Body of pancreas (tissue), 4 donors: ENCODE data around the gene MFAP4. TPM values are rescaled to one million over a fixed set of nuclear protein-coding genes. Genes with fewer than 3 reads are reported as not detected.

Source experiments
- ATAC-seq: fragments of 150-250 bp; one replicate; pipeline ENCODE4 v1.9.1; 2016
- DNase-seq, 4 donors: peaks; one replicate each; pipeline ENCODE4 v3.0.0-alpha.2; 2019
- H3K27ac ChIP-seq, 4 donors: fragments of 200-600 bp; sonication (generic); 1 replicate in 3 of 4; 2 replicates in 1 of 4; pipeline versions ENCODE4 v1.5.1 to v1.6.1; 2016 to 2019; ENCODE audit warnings: mild to moderate bottlenecking in 1 of 4, mixed read lengths in 1 of 4, moderate library complexity in 1 of 4
- H3K27me3 ChIP-seq, 2 donors: fragments of 200-600 bp; sonication (generic); one replicate each; pipeline ENCODE4 v1.6.0; 2016; ENCODE audit warnings: mild to moderate bottlenecking in 1 of 2
- H3K36me3 ChIP-seq, 2 donors: fragments of 200-600 bp; sonication (generic); replicated peaks in 1 of 2; 2 replicates each; pipeline ENCODE4 v1.5.1; 2016; ENCODE audit warnings: low read depth in 2 of 2; ENCODE audit not compliant: insufficient read depth in 1 of 2
- H3K4me1 ChIP-seq: fragments of 200-600 bp; sonication (generic); one replicate; pipeline ENCODE4 v1.6.0; 2016
- H3K4me3 ChIP-seq, 2 donors: fragments of 200-600 bp; sonication (generic); 1 replicate in 1 of 2; 2 replicates in 1 of 2; pipeline ENCODE4 v1.5.1; 2016 to 2019
- H3K9me3 ChIP-seq, 3 donors: fragments of 200-600 bp; sonication (generic); 1 replicate in 2 of 3; 2 replicates in 1 of 3; pipeline ENCODE4 v1.5.1; 2016
- POLR2A ChIP-seq, 3 donors: fragments of 450-650 bp; IDR thresholded peaks; one replicate each; pipeline ENCODE4 v1.6.1; 2016; ENCODE audit warnings: antibody characterized with exemption in 3 of 3, mild to moderate bottlenecking in 2 of 3
- WGBS, 2 donors: methylation state at CpG; one replicate each; pipeline ENCODE4 v1.1.5; 2017; 5-methylcytosine and 5-hydroxymethylcytosine counted together
- intact Hi-C: fragments of 100-400 bp; cut with DNase I; formaldehyde crosslinking; loops from one replicate; pipeline ENCODE4 v1.15.1; 2023
- total RNA-seq, 2 donors: library from RNA; depleted of rRNA; stranded (reverse); fragments of >200 nt; gene quantifications; one replicate each; pipeline ENCODE4 v1.1.0, GENCODE V29; 2016
- TF ChIP-seq, protein P1 (sequence below), 7 experiments: fragments of 450-650 bp in 4 of 7; fragments of 200-600 bp in 3 of 7; sonication (generic) in 3 of 7; IDR thresholded peaks; one replicate each; pipeline ENCODE4 v1.5.1; 2016 to 2019; ENCODE audit warnings: antibody characterized with exemption in 7 of 7

Gene MFAP4
- total RNA-seq, 2 donors from 2014 or later: 25.7 to 35.3 TPM

DNA sequence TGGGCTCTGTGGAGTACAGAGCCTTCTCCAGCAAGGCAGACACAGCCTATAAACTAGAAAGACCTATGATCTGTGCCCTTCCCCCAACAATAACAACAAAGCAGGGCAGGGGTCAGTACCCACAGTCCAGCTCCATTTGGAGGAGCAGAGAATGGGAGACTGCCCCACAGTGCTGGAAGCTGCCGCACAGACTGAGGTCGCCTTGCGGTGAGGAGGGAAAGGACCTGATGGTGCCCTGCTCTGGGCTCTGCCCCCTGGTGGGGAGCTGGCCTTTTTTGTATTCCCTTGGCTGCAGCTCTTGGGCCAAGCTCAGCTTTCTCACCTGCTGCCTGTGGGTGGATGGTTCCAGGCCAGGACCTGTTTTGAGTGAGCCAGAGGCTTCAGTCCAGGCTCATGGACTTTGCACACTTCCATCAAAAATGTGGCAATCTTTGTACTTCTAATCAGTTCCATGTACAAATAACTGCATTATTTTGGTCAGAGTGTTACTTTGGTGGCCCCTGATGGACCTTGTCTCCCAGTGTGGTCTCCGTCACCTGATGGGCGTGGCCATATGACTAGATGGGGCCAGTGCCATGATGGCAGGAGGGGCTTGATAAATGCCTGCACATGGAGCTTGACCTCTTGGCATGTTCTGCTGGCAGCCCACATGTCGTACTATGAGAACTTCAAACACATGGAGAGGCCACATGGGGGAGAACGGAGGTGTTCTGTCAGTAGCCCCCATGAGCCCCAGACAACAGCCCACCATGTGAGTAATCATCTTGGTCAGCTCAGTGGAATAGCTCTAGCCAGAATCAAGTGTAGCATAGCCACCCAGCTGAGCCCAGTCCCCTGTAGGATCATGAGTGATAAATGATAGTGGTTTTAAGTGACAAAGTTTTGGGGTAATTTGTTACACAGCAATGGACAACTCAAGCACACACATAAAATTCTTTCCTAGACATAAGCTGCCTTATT lies 48.7 kb downstream of the MFAP4 start:
- WGBS, 2 donors: 28 to 62% methylated on average over 3 to 7 of the region's 7 CpGs
- Histone ChIP-seq H3K4me3 (no peak overlapping the region), H3K36me3 (no peaks in the 10 kb centered on the region), H3K4me1 (peaks cover 14% of the 10 kb centered on the region), H3K27me3 (no peaks in the 10 kb centered on the region), H3K9me3 (no peaks in the 10 kb centered on the region), H3K27ac (peak overlapping the region in 1 of 4 donors; percentile 11)
- DNase-seq (peak; percentile 85 to 89 (median 86)), ATAC-seq (peak; percentile 89)
- TF ChIP-seq POLR2A (IDR thresholded peaks at IDR 0.05): no peak
- TF ChIP-seq, protein P1, sequence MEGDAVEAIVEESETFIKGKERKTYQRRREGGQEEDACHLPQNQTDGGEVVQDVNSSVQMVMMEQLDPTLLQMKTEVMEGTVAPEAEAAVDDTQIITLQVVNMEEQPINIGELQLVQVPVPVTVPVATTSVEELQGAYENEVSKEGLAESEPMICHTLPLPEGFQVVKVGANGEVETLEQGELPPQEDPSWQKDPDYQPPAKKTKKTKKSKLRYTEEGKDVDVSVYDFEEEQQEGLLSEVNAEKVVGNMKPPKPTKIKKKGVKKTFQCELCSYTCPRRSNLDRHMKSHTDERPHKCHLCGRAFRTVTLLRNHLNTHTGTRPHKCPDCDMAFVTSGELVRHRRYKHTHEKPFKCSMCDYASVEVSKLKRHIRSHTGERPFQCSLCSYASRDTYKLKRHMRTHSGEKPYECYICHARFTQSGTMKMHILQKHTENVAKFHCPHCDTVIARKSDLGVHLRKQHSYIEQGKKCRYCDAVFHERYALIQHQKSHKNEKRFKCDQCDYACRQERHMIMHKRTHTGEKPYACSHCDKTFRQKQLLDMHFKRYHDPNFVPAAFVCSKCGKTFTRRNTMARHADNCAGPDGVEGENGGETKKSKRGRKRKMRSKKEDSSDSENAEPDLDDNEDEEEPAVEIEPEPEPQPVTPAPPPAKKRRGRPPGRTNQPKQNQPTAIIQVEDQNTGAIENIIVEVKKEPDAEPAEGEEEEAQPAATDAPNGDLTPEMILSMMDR (IDR thresholded peaks at IDR 0.05): peak; percentile 47 to 96 (median 92)
- intact Hi-C loops: no loop called here

GRCh38 chr17:19337712-19338023 lies 49.3 kb downstream of the MFAP4 start:
- Histone ChIP-seq H3K9me3 (no peaks in the 10 kb centered on the region), H3K4me3 (no peak overlapping the region), H3K27ac (peak overlapping the region in 1 of 4 donors; percentile 11), H3K4me1 (peaks cover 14% of the 10 kb centered on the region), H3K27me3 (no peaks in the 10 kb centered on the region), H3K36me3 (no peaks in the 10 kb centered on the region)
- DNase-seq (no peak), ATAC-seq (peak; percentile 7)
- TF ChIP-seq POLR2A (IDR thresholded peaks at IDR 0.05): no peak
- TF ChIP-seq, protein P1 (IDR thresholded peaks at IDR 0.05): no peak
- intact Hi-C loops: no loop called here
- 70 to 81% methylated on average over 2 of the region's 2 CpGs for WGBS, 2 donors

DNA sequence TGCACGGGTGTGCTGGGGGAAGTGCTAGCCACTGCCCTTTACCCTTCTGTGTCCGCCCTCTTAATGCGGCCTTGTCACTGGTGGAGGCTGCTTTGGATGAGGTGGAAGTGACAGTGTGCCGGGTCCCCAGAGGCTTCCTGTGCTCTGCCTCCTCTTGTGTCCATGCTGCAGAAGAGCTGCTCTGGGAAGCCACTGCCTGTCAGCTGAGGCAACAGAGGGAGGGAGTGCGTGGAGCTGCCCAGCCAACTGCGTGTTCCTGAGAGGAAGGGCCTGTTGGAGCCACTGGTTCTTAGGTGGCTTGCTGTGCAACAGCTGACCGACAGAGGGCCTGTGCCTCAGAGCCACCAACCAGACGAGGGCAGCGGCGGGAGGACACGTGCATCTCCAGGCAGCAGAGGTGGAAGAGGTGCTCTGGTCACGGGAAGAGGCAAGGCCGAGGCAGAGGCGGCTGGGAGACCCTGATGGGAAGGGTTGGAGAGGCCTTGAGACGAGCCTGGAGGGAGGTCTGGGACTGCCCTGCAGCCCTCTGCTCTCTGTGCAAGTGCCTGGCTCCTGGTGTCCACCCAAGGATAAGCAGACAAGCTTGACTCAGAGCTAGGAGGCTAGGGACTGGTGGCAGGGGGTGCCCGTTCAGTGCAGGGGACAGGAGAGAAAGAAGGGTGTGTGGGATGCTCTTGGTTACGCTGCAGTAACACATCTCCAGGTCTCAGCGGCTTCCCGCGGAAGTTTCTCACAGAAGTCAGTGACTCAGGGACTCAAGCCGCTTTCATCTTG lies 49.9 kb downstream of the MFAP4 start:
- no peak overlapping the region for H3K27ac ChIP-seq
- TF ChIP-seq, protein P1 (IDR thresholded peaks at IDR 0.05): peak in 3 of 7 experiments; percentile 50 to 72 (median 52)
- TF ChIP-seq POLR2A (IDR thresholded peaks at IDR 0.05): no peak
- no peaks in the 10 kb centered on the region for H3K27me3 ChIP-seq
- 56 to 77% methylated on average over 14 to 21 of the region's 21 CpGs for WGBS, 2 donors
- H3K4me1 ChIP-seq: peaks cover 14% of the 10 kb centered on the region
- ATAC-seq (no peak), DNase-seq (peak in 2 of 4 donors; percentile 66 to 85)
- intact Hi-C loops: no loop called here
- H3K9me3 ChIP-seq: no peaks in the 10 kb centered on the region
- H3K4me3 ChIP-seq: no peak overlapping the region
- H3K36me3 ChIP-seq: no peaks in the 10 kb centered on the region

DNA sequence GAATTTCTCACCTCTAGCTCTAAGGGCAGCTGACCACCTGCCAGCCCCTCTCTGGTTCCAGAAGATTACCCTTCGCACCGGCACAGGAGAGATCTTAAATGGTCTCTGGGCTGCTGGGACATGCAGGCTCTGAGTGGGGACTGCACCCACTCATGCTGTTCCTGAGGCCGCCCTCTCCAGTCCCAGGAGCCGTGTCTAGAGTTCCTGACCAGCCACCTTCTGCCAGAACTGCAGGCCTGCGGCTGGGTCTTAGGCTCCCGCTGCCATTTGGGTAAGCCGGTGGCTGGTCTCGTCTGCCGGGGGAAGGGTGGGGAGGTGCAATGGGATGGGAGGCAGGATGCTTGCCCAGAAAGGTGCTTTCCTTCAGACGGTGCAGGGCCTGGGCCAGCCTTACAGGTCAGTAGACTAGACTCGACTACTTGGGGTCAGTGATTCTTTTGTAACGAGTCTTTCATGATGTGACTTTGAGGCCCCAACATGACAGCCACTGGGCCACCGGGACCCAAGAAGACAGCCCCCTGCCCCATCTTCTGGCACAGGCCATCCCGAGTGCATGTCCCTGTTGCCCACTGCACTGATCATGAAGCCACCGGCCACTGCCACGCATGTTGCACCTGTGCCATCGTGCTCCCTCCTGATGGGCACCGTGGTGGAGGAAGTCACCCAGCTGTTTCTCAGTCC lies 50.9 kb downstream of the MFAP4 start:
- Histone ChIP-seq H3K9me3 (no peaks in the 10 kb centered on the region), H3K27me3 (no peaks in the 10 kb centered on the region), H3K4me1 (peaks cover 14% of the 10 kb centered on the region), H3K27ac (no peak overlapping the region), H3K4me3 (no peak overlapping the region), H3K36me3 (no peaks in the 10 kb centered on the region)
- 84 to 85% methylated on average over 12 to 18 of the region's 18 CpGs for WGBS, 2 donors
- ATAC-seq: no peak
- TF ChIP-seq, protein P1 (IDR thresholded peaks at IDR 0.05): no peak
- no peak for TF ChIP-seq POLR2A (IDR thresholded peaks at IDR 0.05)
- DNase-seq: no peak
- intact Hi-C loops: no loop called here
